ENCODE data around the gene UBA52. TPM values are rescaled to one million over a fixed set of nuclear protein-coding genes. Genes with fewer than 3 reads are reported as not detected.

The UBA52 gene
- total and polyA plus RNA-seq, 2 of the 8 experiments (the other 6 are each of a cell fraction or from before 2014, with no cell fraction given) = 1,340 to 5,409 TPM

DNA sequence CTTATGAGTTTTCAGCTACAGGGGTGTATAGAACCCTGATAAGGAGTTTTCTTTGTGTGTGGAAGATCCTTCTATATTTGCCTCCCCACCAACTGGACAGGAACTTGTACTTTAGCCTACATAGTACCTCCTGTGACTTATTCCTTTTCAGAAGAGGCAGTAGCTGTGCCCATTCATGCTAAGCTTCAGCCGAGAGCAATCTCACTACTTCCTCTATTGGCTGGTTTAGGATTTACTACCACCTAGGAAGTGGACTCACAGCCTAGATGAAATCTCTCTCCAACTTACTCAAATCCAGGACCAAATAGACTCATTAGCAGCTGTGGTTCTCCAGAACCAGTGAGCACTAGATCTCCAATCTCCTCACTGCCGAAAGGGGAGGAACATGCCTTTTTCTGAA, 14.6 kb downstream of the UBA52 start:
- no peak overlapping the region for H3K27ac ChIP-seq (ENCODE audit: low read depth, low read length)
- 81% methylated on average over 2 of the region's 2 CpGs; no CpG with 5 or more reads in 1 of the 2 experiments for WGBS, 2 experiments (ENCODE audit: extremely low coverage in 1 of 2, insufficient coverage in 1 of 2, insufficient read length in 1 of 2, insufficient replicate concordance in 2 of 2, low coverage in 1 of 2, low lambda C conversion rate in 2 of 2, missing lambda C conversion rate in 1 of 2)
- no peak overlapping the region for H2AFZ ChIP-seq (ENCODE audit: low read length)
- no peak overlapping the region for H3K14ac ChIP-seq (ENCODE audit: insufficient read length)
- no peak overlapping the region for H3K4me3 ChIP-seq (ENCODE audit: extremely low read depth in 1 of 4, insufficient read depth in 2 of 4, low read depth in 3 of 4, low read length in 4 of 4)
- no peak overlapping the region for H3K18ac ChIP-seq (ENCODE audit: extremely low read depth, low read length)
- no peaks in the 10 kb centered on the region for H3K79me2 ChIP-seq (ENCODE audit: control insufficient read depth in 1 of 2, insufficient read depth in 2 of 2, low read length in 2 of 2)
- H2BK12ac ChIP-seq (ENCODE audit: low read depth, low read length) = no peak overlapping the region
- no peak overlapping the region for H3K9ac ChIP-seq (replicated peaks in 1 of 4; ENCODE audit: extremely low read depth in 1 of 4, low read depth in 3 of 4, low read length in 3 of 4)
- H2AK5ac ChIP-seq (ENCODE audit: low read depth, low read length) = no peak overlapping the region
- no peak overlapping the region for H2BK120ac ChIP-seq (replicated peaks; ENCODE audit: low read depth, low read length)
- no peaks in the 10 kb centered on the region for H3K36me3 ChIP-seq (ENCODE audit: control insufficient read depth in 2 of 4, insufficient read depth in 4 of 4, low read length in 3 of 4)
- H4K5ac ChIP-seq (ENCODE audit: insufficient read length, low read depth, low read length) = no peak overlapping the region
- H3K79me1 ChIP-seq (ENCODE audit: low read depth, low read length) = no peaks in the 10 kb centered on the region
- H2BK20ac ChIP-seq (ENCODE audit: low read length) = no peak overlapping the region
- H3K23ac ChIP-seq (ENCODE audit: insufficient read length) = no peak overlapping the region
- no peak overlapping the region for H3K4me2 ChIP-seq (ENCODE audit: insufficient read depth in 1 of 2, low read depth in 2 of 2, low read length in 2 of 2)
- POLR2A ChIA-PET (ENCODE audit: partially characterized antibody) = interaction anchor here (0.7 to 10.3 kb wide), 3 partner anchors 9 to 88 kb away, joined by 3 to 112 read pairs (median 72); partner anchors contain the start of gene UBA52
- H4K8ac ChIP-seq (ENCODE audit: extremely low read depth, insufficient read depth, low read length) = no peak overlapping the region
- H3K56ac ChIP-seq (replicated peaks; ENCODE audit: insufficient read length, low read depth, low read length) = no peak overlapping the region
- H4K20me1 ChIP-seq (replicated peaks in 1 of 2; ENCODE audit: control insufficient read depth in 1 of 2, insufficient read depth in 2 of 2, low read length in 2 of 2) = peaks cover 0 to 3% of the 10 kb centered on the region in 2 experiments
- no peak overlapping the region for H2BK5ac ChIP-seq (ENCODE audit: low read depth, low read length)
- H3K9me3 ChIP-seq (ENCODE audit: insufficient read depth in 2 of 2, low read depth in 1 of 2, low read length in 1 of 2) = no peaks in the 10 kb centered on the region
- CTCF ChIA-PET (ENCODE audit: partially characterized antibody) = interaction anchor here (0.9 to 3.7 kb wide), 9 partner anchors 9 to 124 kb away, joined by 3 to 16 read pairs (median 4); partner anchors contain the start of gene KXD1
- no peak for FAIRE-seq
- H2BK15ac ChIP-seq (ENCODE audit: low read length) = no peak overlapping the region
- peaks cover 11% of the 10 kb centered on the region for H3K23me2 ChIP-seq (ENCODE audit: low read depth, low read length)
- H3K27me3 ChIP-seq (replicated peaks in 1 of 4; ENCODE audit: control insufficient read depth in 3 of 4, extremely low read depth in 1 of 4, insufficient read depth in 3 of 4, low read length in 3 of 4) = no peaks in the 10 kb centered on the region; a peak in 1 of 7 replicates
- H3K4ac ChIP-seq (replicated peaks; ENCODE audit: insufficient read length, low read depth, low read length) = no peak overlapping the region
- no peak for DNase-seq (ENCODE audit: low read depth in 1 of 2, low spot score in 2 of 2)
- no peak overlapping the region for H4K91ac ChIP-seq (replicated peaks; ENCODE audit: insufficient read length, low read length)
- peaks cover 2 to 9% (median 6%) of the 10 kb centered on the region in 4 experiments; a peak in 6 of 7 replicates for H3K4me1 ChIP-seq (replicated peaks in 1 of 4; ENCODE audit: control insufficient read depth in 3 of 4, insufficient read depth in 4 of 4, low read length in 3 of 4)
- no peak for TF ChIP-seq TAF7 (optimal IDR thresholded peaks at IDR 0.05; ENCODE audit: borderline replicate concordance, low read depth, low read length)
- no peak for TF ChIP-seq CBX5 (IDR thresholded peaks at IDR 0.05; ENCODE audit: low read depth, low read length)
- no peak for TF ChIP-seq RBBP5 (IDR thresholded peaks at IDR 0.05; ENCODE audit: borderline replicate concordance, low read depth, low read length)
- TF ChIP-seq KDM4A (IDR thresholded peaks at IDR 0.05; ENCODE audit: low read depth, low read length, severe bottlenecking) = no peak
- no peak for TF ChIP-seq POU5F1 (IDR thresholded peaks at IDR 0.05; ENCODE audit: low read depth, low read length)
- no peak for TF ChIP-seq POLR2AphosphoS5 (IDR thresholded peaks at IDR 0.05; ENCODE audit: low read depth, low read length)
- no peak for TF ChIP-seq TBP (IDR thresholded peaks at IDR 0.05; ENCODE audit: low read depth, low read length)
- no peak for TF ChIP-seq SIN3A (conservative IDR thresholded peaks at IDR 0.05 in 1 of 2, IDR thresholded peaks at IDR 0.05 in 1 of 2; ENCODE audit: low read depth in 1 of 2, low read length in 2 of 2)
- no peak for TF ChIP-seq SP1 (IDR thresholded peaks at IDR 0.05; ENCODE audit: low read depth, low read length)
- TF ChIP-seq EP300 (IDR thresholded peaks at IDR 0.05; ENCODE audit: borderline replicate concordance in 1 of 2, low read depth in 2 of 2, low read length in 2 of 2) = no peak
- no peak for TF ChIP-seq FOSL1 (IDR thresholded peaks at IDR 0.05; ENCODE audit: insufficient read depth, low read depth, low read length)
- no peak for TF ChIP-seq CHD2 (IDR thresholded peaks at IDR 0.05; ENCODE audit: low read length)
- no peak for TF ChIP-seq RXRA (IDR thresholded peaks at IDR 0.05; ENCODE audit: insufficient read depth, low read depth, low read length)
- no peak for TF ChIP-seq RFX5 (IDR thresholded peaks at IDR 0.05; ENCODE audit: borderline replicate concordance, low read depth, low read length)
